Stimulated activated CD8-positive, alpha-beta memory T cell treated with anti-CD3 and anti-CD28 coated beads, Interleukin-15, amount 100 ng/mL, for 24 hours (primary cell): Measurements from ENCODE around the gene PEX13.
"Not testable (repeated sequence)": the region's sequence is repeated elsewhere in the genome, so short reads cannot be mapped to it uniquely, and the experiment has no call there.

Experiments
- DNase-seq: peaks from one replicate; pipeline ENCODE4 v3.0.0-alpha.2; 2020; ENCODE audit warnings: low read depth

The PEX13 gene, protein sequence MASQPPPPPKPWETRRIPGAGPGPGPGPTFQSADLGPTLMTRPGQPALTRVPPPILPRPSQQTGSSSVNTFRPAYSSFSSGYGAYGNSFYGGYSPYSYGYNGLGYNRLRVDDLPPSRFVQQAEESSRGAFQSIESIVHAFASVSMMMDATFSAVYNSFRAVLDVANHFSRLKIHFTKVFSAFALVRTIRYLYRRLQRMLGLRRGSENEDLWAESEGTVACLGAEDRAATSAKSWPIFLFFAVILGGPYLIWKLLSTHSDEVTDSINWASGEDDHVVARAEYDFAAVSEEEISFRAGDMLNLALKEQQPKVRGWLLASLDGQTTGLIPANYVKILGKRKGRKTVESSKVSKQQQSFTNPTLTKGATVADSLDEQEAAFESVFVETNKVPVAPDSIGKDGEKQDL

DNA sequence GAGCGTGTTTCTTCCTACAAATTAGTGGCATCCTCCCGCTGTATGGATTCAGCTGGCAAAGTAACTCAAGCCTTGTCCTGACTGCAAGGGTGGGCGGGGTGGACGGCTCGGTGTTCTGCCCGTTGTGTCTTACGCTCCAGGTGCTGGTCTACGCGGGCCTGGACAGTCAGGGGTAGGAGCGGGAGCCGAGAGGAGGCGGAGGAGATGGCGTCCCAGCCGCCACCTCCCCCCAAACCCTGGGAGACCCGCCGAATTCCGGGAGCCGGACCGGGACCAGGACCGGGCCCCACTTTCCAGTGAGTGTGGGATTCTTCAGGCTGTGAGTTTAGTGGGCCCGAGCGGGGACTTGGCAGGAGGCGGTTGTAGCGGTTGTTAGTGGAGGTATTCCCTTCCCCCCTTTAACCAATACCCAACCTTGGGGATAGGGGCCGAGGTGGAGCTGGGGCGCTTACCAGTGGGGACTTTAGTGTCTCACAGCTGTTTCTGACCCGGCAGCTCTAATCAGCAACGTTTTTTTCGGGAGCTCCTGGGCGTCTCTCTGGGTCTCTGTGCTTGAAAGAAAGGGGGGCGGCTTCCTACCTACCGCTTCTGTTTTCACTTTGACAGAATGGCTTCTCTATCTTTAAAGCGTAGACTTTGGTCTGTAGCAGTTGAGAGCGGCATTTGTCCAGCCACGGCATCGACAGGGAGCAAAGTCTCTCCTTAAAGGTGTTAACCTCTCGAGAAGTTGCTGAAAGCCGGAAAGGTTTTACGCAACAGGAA, at the start of gene PEX13, which contains the start of gene PUS10:
PEX13 (plus strand) TSS at position 165 of the 762 bp plus-strand sequence; CDS start at position 205, 40 bp downstream.
PUS10 (minus strand) TSS at position 700 of the 762 bp plus-strand sequence. CDS start 6,365 bp downstream, outside the sequence.
- peak; percentile 32 for DNase-seq

DNA sequence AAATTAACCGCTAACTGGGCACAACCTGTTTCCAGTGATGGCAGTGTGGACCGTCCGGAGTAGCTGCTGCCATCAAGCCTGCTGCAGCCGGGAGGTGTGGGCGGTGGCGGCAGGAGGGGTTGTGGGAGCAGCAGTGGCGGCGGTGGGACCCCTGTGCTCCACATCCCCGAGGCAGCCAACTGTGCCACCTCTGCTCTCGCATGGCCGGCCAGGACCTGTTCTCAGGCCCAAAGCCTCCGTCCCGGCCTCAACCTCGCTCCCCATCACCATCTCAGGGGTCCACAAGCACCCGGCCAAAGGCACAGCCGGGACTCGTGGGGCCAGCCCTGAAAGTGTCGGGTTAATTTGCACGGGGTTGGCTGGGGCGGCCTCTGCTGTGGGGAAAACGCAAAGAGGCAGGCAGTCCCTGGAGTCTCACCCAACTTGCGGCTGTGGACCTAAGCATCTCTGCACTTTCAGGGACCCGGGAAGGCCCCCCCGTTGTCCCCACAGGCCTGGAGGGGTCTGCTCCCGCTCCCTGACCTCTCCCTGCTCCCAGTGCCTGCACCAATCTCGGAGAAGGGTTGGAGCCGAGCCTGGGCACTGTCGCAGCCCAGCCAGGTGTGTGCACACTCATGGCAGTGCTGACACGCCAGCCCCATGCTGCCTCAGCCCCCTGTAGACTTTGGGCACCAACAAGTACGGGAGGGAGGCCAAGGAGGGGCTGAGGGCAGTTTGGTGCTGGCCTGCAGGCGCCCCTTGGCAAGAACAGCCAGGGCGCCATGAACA, 44.4 kb upstream of the PEX13 start:
- no peak for DNase-seq

DNA sequence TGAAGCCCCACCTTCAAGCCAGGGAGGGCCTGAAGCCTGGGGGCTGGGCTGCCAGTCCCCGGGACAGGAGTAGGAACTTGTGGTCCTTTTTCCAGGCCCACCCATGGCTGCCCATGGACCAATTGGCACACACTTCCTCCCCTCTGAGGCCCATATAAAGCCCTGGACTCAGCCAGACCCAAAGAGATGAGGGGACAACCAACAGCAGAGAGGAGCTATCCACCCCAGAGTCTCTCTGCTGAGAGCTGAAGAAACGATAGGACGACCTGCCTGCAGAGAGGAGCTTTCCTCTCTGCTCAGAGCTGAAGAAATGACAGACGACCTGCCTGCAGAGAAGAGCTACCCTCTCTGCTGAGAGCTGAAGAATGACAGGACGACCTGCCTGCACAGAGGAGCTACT, 43.8 kb upstream of the PEX13 start:
- DNase-seq: no peak

DNA sequence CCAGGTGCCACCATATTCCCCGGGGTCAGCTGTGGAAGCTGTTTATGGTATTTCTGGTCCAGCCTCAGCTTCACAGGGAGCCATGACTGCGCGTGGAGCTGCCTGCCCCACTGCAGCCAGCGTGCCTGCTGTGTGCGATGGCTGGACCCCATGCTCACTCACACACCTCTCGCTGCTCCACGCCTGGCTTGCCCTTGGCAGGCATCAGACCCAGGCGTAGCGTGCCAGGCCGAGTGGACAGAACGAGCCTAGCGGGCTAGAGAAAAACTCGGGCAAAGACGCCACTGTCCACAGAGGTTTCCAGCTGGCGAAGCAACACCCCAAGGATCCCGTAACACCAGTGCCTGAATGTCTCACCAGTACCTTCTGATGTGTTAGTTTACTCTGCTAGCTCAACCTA, 42.9 kb upstream of the PEX13 start:
- no peak for DNase-seq

DNA sequence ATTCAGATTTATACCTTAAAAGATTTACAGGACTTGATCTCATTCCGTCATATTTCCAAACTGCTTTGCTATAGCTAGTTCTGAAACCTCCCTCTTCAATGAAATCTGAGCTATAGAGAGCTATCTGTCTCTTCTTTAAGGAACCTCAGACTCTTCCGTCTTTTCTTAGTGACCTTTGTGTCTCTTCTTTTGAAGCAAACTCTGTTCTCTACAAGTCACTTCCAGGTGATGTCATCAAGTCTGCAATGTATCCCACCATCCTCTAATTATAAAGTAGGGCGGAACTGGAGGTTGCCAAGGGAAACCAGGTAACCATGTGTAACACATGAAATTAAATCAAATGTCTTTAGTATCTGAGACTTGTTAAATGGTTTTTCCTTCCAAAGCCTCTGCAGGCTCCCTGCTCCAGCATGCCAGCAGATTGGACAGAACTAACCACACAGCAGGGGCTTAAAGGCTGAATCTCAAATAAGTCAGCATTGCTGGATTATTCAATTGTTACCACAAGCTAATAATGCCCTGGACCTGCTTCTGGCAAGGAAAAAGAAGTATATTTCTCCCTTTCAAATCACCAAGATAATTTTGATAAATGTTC, 41.2 kb upstream of the PEX13 start:
- no peak for DNase-seq

DNA sequence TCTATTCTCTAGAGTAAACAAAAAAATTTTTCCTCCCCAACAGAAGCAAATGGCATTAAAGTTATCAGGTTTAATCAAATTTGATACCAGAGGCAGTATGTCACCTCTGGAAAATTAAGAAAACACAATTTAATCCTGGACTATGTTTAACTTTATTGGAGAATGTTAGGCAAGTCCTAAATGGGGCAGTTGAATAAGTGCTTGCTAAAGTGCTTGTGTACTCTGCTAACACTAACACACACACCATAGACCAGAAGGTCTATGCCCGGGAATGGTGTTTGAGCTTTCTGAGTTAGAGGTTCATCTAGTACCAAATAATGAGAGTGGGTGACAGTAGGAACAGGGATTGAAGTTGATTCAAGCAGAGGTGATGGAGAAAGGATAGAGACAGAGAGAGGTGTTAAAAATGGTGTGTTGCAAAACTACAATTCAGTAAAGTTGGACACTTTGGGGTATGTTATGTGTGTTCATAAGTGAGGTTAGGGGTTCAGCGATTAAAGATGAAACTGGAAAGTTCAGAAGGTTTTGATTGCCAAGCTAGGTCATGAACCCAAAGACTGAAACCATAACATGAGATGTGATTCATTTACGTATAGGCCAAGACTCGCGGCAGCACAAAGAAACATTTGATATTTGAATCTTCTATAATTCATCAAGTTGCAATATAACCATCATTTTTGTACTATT, 40.5 kb upstream of the PEX13 start:
- DNase-seq: no peak

DNA sequence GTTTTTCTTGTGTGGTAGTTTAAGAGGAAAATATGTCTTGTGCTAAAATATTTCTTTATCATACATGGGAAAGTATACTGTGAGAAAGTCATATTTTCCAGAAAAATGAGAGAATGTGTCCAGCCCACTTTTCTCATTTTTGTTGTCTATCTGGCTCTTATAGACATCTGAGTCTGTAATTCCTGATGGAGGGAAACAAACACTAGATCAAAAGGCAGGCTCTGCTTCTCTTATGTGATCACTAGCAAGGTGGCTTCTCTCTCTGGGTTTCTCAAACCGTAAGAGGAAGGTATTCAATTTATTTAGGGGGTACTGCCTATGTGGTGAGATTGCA, 40.0 kb upstream of the PEX13 start:
- DNase-seq: no peak

DNA sequence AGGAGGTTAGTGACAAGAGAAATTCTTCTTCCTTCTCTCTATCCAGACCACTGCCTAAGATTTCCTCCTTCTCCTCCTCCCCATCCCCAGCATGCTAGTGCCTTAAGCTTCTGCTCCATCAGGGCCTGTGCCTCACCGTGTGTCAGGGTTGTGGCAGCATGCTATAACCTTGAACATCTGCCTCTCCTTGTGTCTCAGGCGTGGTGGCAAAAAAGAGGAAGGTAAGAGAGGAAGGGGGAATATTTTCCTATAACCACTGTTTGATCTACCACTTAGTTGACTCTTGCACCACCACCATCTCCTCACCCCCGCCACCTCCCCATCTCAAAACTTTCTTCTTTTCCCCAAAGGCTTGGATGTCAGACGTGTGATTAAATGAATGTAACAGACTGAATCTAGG, 38.3 kb upstream of the PEX13 start:
- no peak for DNase-seq

DNA sequence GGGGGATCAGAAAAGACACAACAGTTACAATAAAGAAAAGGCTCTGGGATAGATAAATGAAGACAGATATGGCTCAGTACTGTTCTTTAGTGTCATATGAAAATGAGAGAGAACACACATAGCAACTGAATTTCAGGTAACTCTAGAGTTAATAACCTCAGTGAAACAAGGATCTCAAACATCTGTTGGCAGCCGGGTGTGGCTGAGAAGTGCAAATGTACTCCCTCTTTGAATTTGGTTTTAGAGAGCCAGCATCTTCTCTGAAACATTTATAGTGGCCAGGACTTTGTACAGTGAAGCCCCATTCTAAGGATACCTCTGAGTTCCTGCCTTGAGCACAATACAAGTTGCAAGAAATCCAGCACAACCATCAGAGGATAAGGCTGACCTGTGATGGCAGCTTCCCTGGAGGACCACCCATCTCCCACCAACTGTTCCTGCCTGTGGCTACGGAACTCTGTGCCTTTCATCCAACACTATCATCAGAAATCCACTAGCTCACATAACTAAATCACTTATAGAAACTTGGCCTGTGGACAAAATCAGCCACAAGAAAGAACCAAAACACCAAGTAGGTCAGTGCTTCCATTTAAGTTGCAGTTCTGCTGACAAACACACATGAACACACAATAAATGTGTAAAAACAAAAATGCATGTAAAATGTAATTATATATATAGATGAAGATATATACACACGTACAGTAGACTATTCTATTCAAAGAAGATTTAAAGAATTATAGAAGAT, 37.3 kb upstream of the PEX13 start:
- no peak for DNase-seq

DNA sequence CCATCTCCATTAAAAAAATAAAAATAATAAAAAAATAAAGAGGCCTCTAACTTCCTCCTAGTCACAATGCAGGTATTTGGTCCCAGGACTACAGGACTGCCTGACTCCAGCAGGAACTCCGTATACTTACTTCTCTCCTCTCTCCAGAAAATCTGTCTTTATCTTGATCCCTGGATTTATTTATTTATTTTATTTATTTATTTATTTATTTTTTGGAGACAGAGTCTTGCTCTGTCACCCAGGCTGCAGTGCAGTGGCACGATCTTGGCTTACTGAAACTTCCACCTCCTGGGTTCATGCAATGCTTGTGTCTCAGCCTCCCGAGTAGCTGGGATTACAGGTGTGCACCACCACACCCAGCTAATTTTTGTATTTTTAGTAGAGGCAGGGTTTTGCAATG, 35.5 kb upstream of the PEX13 start:
- DNase-seq: not testable (repeated sequence)

DNA sequence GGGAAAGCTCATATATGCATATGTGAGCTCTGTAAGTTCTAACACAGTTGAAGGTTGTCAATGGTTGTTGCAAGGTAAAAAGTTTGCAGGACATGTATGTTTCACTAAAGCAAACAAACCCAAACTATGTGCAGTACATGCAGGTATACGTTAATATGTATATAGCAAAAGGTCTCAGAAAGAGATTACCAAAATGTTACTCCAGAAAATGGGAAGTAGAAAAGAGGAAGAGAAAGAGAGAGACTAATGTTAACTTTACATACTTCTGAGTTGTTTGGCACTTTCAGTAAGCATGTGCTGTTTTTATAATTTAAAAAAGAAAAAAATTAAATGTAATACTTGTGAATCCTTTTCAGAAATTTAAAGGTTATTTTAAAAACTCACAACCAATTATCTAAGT, 32.8 kb upstream of the PEX13 start:
- DNase-seq: no peak

DNA sequence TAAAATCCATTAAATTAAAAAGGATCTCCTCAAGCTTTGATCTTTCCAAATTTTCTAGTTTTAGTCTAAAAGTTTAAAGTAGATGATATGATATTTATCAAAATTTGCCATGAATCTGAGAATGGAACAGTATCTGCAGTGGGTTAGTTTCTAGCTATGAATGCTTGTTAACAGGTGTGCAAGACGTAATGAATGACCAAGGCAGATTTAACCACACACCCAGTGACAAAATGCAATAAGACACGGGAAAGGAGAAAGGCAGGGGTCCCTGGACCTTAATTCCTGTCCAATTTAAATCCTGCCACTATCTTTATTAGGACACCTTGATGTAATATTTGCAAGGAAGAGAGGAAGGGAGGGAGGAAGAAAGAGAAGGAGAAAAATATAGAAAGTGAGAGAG, 30.5 kb upstream of the PEX13 start:
- DNase-seq: no peak

DNA sequence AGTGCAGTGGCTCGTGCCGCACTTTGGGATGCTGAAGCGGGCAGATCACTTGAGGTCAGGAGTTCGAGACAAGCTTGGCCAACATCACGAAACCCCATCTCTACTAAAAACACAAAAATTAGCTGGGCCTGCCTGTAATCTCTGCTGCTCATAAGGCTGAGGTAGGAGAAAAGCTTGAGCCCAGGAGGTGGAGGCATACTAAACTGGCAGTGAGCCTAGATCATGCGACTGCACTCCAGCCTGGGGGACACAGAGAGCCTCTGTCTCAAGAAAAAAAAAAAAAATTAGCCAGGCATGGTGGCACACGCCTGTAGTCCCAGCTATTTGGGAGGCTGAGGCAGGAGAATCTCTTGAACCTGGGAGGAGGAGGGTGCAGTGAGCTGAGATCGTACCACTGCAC, 29.9 kb upstream of the PEX13 start:
- not testable (repeated sequence) for DNase-seq

DNA sequence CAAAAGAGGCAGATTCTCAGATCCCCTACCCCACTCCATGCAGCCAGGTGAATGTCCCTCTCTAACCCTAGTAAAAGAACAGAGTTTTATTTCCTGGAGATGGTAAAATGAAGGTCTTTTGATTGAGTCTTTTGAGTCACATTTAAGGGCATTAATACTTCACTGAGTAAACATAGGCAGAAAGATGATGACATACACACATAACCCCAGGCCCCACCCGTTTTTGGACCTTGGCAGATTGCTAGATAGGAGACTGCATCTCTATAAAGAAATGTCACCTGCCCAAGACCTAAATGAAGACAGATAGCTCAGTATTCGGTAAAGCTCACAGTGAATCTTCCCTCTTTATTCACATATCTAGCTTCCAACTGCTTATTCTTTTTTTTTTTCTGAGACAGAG, 28.3 kb upstream of the PEX13 start:
- no peak for DNase-seq

DNA sequence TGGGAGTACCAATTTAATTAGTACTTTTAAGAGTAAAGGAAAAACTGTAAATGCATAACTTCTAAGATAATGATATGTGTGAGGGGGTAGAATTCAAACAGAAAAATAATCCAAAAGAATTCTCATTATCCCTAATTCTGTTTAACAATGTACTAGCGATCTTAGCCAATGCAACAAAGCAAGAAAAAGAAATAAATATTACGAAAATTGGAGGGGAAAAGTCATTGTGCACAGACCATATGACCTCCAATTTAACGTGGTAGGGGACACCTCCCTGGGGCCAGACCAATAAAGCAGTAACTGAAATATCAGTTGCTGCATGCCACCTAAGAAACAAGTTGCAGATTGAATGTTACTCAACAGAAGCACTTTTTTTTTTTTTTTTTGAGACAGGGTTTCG, 25.9 kb upstream of the PEX13 start:
- no peak for DNase-seq

DNA sequence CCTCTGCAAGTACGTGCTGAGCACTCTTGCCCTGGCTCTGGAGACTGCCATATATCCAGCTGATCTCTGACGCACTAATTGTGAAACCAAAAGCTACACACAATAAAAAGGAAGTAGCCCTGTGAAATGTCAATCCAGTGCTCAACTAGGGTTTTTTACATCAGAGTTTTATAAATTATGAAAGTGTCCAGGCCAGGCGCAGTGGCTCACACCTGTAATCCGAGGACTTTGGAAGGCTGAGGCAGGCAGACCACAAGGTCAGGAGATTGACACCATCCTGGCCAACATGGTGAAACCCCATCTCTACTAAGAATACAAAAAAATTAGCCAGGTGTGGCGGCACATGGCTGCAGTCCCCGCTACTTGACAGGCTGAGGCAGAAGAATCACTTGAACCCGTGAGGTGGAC, 24.5 kb upstream of the PEX13 start:
- DNase-seq: no peak

DNA sequence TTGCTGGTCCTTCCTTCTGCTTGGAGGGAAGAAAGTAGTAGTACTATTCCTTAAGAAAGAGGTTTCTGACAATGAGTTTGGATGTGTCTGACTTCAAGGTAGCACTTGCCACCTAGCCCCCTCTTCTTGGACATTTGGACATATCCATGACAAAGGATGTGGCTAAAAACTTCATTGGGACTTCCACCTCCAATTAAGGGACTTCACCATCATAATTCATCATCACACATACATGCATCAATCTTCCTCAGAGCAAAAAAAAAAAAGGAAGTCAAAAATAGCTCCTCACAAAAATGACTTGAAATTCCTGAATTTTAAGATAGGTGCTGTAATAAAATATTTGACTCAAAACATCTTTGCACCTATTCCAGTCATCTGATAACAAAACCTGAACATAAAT, 23.4 kb upstream of the PEX13 start:
- no peak for DNase-seq

DNA sequence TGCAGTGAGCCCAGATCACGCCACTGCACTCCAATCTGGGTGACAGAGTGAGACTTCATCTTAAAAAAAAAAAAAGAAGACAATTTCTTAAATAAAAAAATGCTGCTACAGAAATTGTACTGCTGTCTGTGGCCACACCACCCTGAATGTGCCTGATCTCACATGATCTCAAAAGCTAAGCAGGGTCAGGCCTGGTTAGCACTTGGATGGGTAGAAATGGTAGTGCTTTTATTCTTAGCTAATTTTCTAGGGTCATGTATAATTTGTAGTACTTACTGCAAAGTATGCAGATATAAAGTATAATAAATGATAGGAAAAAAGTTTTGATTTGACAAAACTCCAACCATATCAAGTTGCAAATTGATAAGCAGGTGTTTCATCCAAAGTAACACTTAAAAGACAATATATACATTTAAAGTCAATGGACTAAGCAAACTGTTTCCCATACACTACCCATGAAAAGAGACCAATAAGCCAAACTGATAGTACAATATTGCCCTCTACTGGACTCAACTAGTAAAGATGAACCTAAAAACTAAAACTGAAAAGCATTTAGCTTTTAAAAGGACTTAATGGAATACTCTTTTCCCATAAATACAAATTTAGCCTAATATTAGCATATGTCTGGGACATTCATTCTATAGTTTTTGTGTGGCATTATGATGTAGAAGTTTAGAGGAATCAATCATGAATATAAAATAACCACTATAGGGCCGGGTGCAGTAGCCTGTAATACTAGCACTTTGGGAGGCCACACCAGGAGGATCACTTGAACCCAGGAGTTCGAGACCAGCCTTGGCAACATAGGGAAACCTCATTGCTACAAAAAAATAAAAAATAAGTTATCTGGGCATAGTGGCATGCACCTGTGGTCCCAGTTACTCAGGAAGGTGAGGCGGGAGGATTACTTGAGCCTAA, 18.6 kb upstream of the PEX13 start:
- DNase-seq: no peak

DNA sequence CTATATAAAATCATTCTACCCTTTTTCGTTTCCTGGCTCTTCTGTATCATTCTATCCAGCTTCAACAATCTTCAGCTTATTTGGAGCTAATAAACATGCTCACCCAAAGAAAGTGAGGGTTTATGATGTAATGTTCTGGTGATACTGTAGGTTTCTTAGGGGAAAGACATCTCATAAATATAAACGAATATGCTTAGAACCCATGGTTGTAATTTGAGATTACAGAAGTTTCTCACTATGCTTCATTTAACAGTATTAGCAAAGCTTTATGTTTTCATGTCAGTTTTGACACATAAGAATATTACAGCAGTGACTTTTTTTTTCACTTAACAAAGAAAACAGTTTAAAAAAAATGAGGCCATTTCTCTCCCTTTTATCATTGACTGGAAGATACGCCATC, 11.8 kb upstream of the PEX13 start:
- no peak for DNase-seq
